ENCODE results near the gene NRL. TPM values are rescaled to one million over a fixed set of nuclear protein-coding genes. Genes with fewer than 3 reads are reported as not detected.

Gene NRL
- total RNA-seq, 1 donor, result 0.90 TPM

GRCh38 chr14:24077086-24077485 is 37.7 kb downstream of the NRL start:
- TF ChIP-seq CTCF (IDR thresholded peaks at IDR 0.05; ENCODE audit: insufficient read depth, low read length), result no peak
- DNase-seq (ENCODE audit: low read depth), result no peak
- no peak overlapping the region for H3K4me3 ChIP-seq (ENCODE audit: low read depth, low read length)

- no peak for DNase-seq (ENCODE audit: low read depth)
- H3K4me3 ChIP-seq (ENCODE audit: low read depth, low read length), result no peak overlapping the region
- TF ChIP-seq CTCF (IDR thresholded peaks at IDR 0.05; ENCODE audit: insufficient read depth, low read length), result no peak
Observed at GRCh38 chr14:24076302-24076601, 38.5 kb downstream of the NRL start.

- no peak for TF ChIP-seq CTCF (IDR thresholded peaks at IDR 0.05; ENCODE audit: insufficient read depth, low read length)
- no peak for DNase-seq (ENCODE audit: low read depth)
- H3K4me3 ChIP-seq (ENCODE audit: low read depth, low read length), result no peak overlapping the region
Observed at GRCh38 chr14:24075485-24076301, 39.1 kb downstream of the NRL start.

GRCh38 chr14:24074625-24075484 is 39.9 kb downstream of the NRL start:
- no peak for DNase-seq (ENCODE audit: low read depth)
- no peak overlapping the region for H3K4me3 ChIP-seq (ENCODE audit: low read depth, low read length)
- TF ChIP-seq CTCF (IDR thresholded peaks at IDR 0.05; ENCODE audit: insufficient read depth, low read length), result no peak

- DNase-seq (ENCODE audit: low read depth), result no peak
- H3K4me3 ChIP-seq (ENCODE audit: low read depth, low read length), result no peak overlapping the region
- no peak for TF ChIP-seq CTCF (IDR thresholded peaks at IDR 0.05; ENCODE audit: insufficient read depth, low read length)
Observed at GRCh38 chr14:24072881-24073877, 41.6 kb downstream of the NRL start.

- no peak for DNase-seq (ENCODE audit: low read depth)
Observed at GRCh38 chr14:24072436-24072835, 42.3 kb downstream of the NRL start.

More at GRCh38 chr14:24072436-24072835, 42.3 kb downstream of the NRL start:
- H3K4me3 ChIP-seq (ENCODE audit: low read depth, low read length), result no peak overlapping the region
- TF ChIP-seq CTCF (IDR thresholded peaks at IDR 0.05; ENCODE audit: insufficient read depth, low read length), result no peak
